NCI-H510A (cell line): ENCODE data around the gene CNTNAP3.
"Not testable (repeated sequence)": the region's sequence is repeated elsewhere in the genome, so short reads cannot be mapped to it uniquely, and the experiment has no call there.

Source experiments
- DNase-seq: peaks from one replicate; lab custom pipeline; 2025; lab: John Stamatoyannopoulos, UW

The CNTNAP3 gene

GRCh38 chr9:39067683-39068082 is 220.3 kb downstream of the CNTNAP3 start:
- DNase-seq = not testable (repeated sequence)

GRCh38 chr9:39062966-39063365 is 225.0 kb downstream of the CNTNAP3 start:
- not testable (repeated sequence) for DNase-seq

- DNase-seq = not testable (repeated sequence)
Measured at GRCh38 chr9:39054453-39054852, 233.5 kb downstream of the CNTNAP3 start.

- not testable (repeated sequence) for DNase-seq
Measured at GRCh38 chr9:39046833-39047232, 241.1 kb downstream of the CNTNAP3 start.

- DNase-seq = not testable (repeated sequence)
Measured at GRCh38 chr9:39042352-39042803, 245.6 kb downstream of the CNTNAP3 start.

GRCh38 chr9:39041774-39042173 is 246.2 kb downstream of the CNTNAP3 start:
- not testable (repeated sequence) for DNase-seq

- not testable (repeated sequence) for DNase-seq
Measured at GRCh38 chr9:39039148-39039547, 248.8 kb downstream of the CNTNAP3 start.

GRCh38 chr9:39038221-39038620 is 249.7 kb downstream of the CNTNAP3 start:
- not testable (repeated sequence) for DNase-seq

GRCh38 chr9:39033849-39034248 is 254.1 kb downstream of the CNTNAP3 start:
- not testable (repeated sequence) for DNase-seq

- DNase-seq = not testable (repeated sequence)
Measured at GRCh38 chr9:39030204-39031019, 257.6 kb downstream of the CNTNAP3 start.

GRCh38 chr9:39028855-39029254 is 259.1 kb downstream of the CNTNAP3 start:
- not testable (repeated sequence) for DNase-seq

- DNase-seq = not testable (repeated sequence)
Measured at GRCh38 chr9:39028168-39028567, 259.8 kb downstream of the CNTNAP3 start.

- DNase-seq = not testable (repeated sequence)
Measured at GRCh38 chr9:39025911-39026588, 261.9 kb downstream of the CNTNAP3 start.
